Chondrocyte (in vitro differentiated cells): ENCODE data around the gene COL21A1. TPM values are rescaled to one million over a fixed set of nuclear protein-coding genes. Genes with fewer than 3 reads are reported as not detected.

Experiments used
- DNase-seq: peaks from one replicate; pipeline ENCODE4 v3.0.0; 2021; ENCODE audit warnings: mixed read lengths, low spot score
- H3K27ac Mint-ChIP-seq: one replicate; pipeline ENCODE4 v1.8.0; 2021; ENCODE audit warnings: mild to moderate bottlenecking, moderate library complexity, mixed read lengths; ENCODE audit not compliant: unreplicated experiment
- H3K27me3 Mint-ChIP-seq: 2 replicates; pipeline ENCODE4 v1.8.0; 2021; ENCODE audit warnings: low read depth, mixed read lengths
- H3K36me3 Mint-ChIP-seq: 2 replicates; pipeline ENCODE4 v1.8.0; 2021; ENCODE audit warnings: low read depth, mixed read lengths
- H3K4me1 Mint-ChIP-seq: 2 replicates; pipeline ENCODE4 v1.8.0; 2021; ENCODE audit warnings: low read depth, mild to moderate bottlenecking, mixed read lengths
- H3K4me3 Mint-ChIP-seq: one replicate; pipeline ENCODE4 v1.8.0; 2021; ENCODE audit warnings: mild to moderate bottlenecking, moderate library complexity, mixed read lengths; ENCODE audit not compliant: unreplicated experiment
- H3K9me3 Mint-ChIP-seq: 2 replicates; pipeline ENCODE4 v1.8.0; 2021; ENCODE audit warnings: low read depth, mixed read lengths
- total RNA-seq: library from RNA; stranded (reverse); gene quantifications from 3 replicates; pipeline ENCODE4 v1.2.1, GENCODE V29; 2021
- TF ChIP-seq, protein P1 (sequence below): fragments of 200-600 bp; sonication (generic); IDR thresholded peaks from 2 replicates; pipeline ENCODE4 v1.5.0; 2021; ENCODE audit warnings: antibody characterized with exemption, mild to moderate bottlenecking, moderate library complexity

The COL21A1 gene
- total RNA-seq, 1 donor from 2014 or later: 68.9 TPM

DNA sequence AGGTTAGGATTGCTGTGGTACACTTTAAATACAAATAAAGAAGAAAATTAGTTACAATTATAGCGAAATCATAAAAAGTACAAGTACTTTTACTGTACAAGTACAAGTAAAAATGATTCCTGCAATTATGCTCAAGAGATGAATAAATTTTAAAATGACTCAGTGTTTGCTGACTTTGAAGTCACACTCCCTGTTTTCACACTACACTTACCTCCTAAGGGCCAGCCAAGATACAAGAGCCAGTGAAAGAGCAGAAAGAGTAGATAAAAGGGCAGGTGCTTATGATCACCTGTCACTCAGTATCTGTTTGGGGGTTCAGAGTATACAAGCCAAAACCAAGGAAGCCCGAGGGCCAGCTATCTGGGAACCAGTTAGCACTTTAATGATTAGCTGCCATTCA, 41.0 kb upstream of the COL21A1 start:
- no peak for DNase-seq
- Mint-ChIP-seq H3K9me3 (peaks cover 10% of the 10 kb centered on the region), H3K27ac (no peak overlapping the region), H3K27me3 (no peaks in the 10 kb centered on the region), H3K4me3 (no peak overlapping the region), H3K36me3 (peaks cover 2% of the 10 kb centered on the region), H3K4me1 (peaks cover 14% of the 10 kb centered on the region)
- TF ChIP-seq, protein P1, sequence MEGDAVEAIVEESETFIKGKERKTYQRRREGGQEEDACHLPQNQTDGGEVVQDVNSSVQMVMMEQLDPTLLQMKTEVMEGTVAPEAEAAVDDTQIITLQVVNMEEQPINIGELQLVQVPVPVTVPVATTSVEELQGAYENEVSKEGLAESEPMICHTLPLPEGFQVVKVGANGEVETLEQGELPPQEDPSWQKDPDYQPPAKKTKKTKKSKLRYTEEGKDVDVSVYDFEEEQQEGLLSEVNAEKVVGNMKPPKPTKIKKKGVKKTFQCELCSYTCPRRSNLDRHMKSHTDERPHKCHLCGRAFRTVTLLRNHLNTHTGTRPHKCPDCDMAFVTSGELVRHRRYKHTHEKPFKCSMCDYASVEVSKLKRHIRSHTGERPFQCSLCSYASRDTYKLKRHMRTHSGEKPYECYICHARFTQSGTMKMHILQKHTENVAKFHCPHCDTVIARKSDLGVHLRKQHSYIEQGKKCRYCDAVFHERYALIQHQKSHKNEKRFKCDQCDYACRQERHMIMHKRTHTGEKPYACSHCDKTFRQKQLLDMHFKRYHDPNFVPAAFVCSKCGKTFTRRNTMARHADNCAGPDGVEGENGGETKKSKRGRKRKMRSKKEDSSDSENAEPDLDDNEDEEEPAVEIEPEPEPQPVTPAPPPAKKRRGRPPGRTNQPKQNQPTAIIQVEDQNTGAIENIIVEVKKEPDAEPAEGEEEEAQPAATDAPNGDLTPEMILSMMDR: no peak

DNA sequence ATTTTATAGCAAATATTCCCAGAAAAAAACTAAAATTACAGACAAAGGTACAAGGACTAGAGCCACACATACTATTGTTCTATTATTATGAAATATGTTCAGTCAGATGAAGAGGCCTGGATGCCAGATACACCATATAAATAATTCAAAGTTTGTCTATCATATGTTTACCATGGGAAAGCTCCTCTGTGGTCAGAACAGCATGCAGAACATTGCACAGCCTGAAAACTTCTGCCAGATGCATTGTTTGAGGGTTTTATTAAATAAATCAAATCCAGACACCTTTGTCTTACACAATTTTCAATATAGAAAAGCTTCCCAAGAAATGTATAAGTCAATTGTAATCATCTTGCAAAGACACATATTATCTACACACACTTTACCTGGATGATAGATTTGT, 35.0 kb upstream of the COL21A1 start:
- Mint-ChIP-seq H3K27me3 (no peaks in the 10 kb centered on the region), H3K36me3 (peaks cover 2% of the 10 kb centered on the region), H3K4me1 (peaks cover 13% of the 10 kb centered on the region), H3K4me3 (no peak overlapping the region), H3K27ac (no peak overlapping the region), H3K9me3 (peaks cover 7% of the 10 kb centered on the region)
- TF ChIP-seq, protein P1: no peak
- DNase-seq: no peak

DNA sequence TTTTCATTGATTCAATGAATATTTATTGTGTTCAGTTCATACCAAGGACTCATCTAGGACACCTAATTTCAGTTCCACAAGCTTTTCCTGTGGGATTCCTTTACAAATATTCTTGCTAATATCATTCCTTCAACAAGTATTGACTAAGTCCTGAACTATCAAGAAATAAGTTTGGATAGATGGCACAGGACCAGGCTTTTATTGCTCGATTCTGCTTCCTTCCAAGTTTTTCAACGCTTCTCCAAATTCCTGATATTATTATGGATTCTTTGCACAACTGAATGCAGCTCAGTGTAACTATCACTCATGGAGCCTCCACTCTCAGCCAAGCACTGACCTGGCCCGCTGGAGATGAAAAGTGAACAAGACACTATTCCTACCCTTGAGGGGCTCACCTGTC, 32.7 kb upstream of the COL21A1 start:
- no peaks in the 10 kb centered on the region for H3K27me3 Mint-ChIP-seq
- H3K9me3 Mint-ChIP-seq: peaks cover 9% of the 10 kb centered on the region
- peaks cover 13% of the 10 kb centered on the region for H3K4me1 Mint-ChIP-seq
- H3K36me3 Mint-ChIP-seq: peaks cover 2% of the 10 kb centered on the region
- H3K27ac Mint-ChIP-seq: no peak overlapping the region
- no peak overlapping the region for H3K4me3 Mint-ChIP-seq
- TF ChIP-seq, protein P1: no peak
- no peak for DNase-seq

DNA sequence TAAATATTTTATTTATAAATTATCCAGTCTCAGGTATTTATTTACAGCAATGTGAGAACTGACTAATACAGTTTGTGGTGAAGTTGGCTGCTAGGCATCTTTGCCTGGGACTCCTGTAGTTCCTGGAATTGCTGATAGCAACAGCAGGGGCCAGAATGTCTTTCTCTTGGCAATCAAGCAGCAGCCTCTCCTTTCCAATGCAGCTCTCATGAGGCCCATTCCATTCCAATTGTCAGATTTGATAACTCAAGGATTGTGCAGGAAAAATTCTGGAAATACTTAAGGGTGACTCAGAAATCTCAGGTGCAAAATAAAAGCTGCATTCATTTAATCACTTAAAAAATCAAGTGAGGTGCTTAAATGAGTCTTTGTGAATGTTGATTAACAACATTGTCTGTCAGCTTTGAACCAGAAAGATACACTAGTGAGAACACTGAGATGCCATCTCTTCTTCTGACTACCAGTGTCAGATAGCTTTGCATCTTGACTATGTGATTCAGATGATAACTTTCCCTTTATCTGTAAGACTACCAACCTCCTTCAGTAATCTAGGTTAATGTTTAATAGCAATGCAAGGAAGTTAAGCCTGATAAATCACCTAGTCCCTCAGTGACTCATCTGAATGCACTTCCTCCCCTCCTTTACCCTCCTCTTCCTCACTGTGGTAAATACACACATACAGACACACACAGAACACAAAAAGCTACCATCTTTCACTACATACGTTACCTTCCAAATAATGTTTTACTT, 32.1 kb upstream of the COL21A1 start:
- Mint-ChIP-seq H3K27me3 (no peaks in the 10 kb centered on the region), H3K9me3 (peaks cover 9% of the 10 kb centered on the region), H3K4me1 (peaks cover 13% of the 10 kb centered on the region), H3K27ac (no peak overlapping the region), H3K4me3 (no peak overlapping the region), H3K36me3 (peaks cover 3% of the 10 kb centered on the region)
- no peak for DNase-seq
- TF ChIP-seq, protein P1: no peak

DNA sequence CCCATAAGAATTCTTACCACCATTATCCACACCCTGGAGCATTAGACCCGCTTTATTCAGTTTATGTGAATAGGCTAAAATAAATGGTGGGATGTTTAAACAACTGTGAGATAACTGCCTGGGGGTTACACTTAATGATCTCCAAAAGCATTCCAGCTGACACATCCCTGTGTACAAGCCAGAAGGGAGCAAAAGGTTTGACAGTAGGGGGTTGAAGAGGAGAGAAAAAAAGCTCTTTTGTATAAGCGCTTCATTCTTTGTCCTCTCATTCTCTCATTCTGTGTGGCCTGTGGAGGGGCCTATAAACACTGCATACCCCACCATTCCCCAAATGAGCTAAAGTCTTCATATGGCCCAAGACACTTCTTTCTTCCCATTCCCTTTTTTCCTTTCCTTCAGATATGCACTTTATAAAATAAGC, 30.8 kb upstream of the COL21A1 start:
- Mint-ChIP-seq H3K27ac (no peak overlapping the region), H3K4me1 (peaks cover 13% of the 10 kb centered on the region), H3K27me3 (no peaks in the 10 kb centered on the region), H3K36me3 (peaks cover 5% of the 10 kb centered on the region), H3K4me3 (no peak overlapping the region), H3K9me3 (peaks cover 22% of the 10 kb centered on the region)
- TF ChIP-seq, protein P1: no peak
- DNase-seq: no peak
